Mesenteric fat pad (tissue), 1 donor: ENCODE measurements around the gene EYA4. TPM values are rescaled to one million over a fixed set of nuclear protein-coding genes. Genes with fewer than 3 reads are reported as not detected.
"Not testable (repeated sequence)": the region's sequence is repeated elsewhere in the genome, so short reads cannot be mapped to it uniquely, and the experiment has no call there.

ENCODE experiments used
- DNase-seq: peaks from one replicate; pipeline ENCODE4 v3.0.0-alpha.2; 2020; ENCODE audit warnings: low spot score
- total RNA-seq: library from RNA; stranded (reverse); fragmentation: NEBNext Ultra II Directional; extraction: Animal tissue kit (Norgen Biotek cat#: 25700); gene quantifications from one replicate; pipeline ENCODE4 v1.2.1, GENCODE V29; 2021
- donor health status: DM: yes; HTN: yes; CAD: no.

EYA4 gene
- total RNA-seq, 1 donor from 2014 or later: 1.0 TPM

DNA sequence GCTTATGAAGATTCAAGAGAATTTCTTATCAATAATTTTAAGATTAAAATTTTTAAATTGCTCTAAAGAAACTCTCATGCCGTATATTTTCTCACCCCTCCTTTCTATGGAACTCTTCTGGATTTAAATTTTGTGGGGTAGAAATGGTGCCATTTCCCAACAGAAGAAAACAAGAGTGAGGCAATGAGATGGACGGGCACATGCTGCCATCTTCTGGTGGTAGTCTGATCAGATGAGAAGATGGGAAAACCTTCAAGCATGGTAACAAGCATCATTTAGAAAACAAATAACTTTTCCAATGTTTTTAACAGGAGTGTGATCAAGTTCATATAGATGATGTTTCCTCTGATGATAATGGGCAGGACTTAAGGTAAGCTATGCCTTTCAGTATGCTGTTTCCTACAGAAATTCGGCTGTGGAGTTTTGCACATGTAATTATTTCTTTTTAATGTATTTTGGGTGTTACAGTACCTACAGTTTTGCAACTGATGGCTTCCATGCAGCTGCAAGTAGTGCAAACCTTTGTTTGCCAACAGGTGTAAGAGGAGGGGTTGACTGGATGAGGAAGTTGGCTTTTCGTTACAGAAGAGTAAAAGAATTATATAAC is 271.4 kb downstream of the EYA4 start:
- no peak for DNase-seq

DNA sequence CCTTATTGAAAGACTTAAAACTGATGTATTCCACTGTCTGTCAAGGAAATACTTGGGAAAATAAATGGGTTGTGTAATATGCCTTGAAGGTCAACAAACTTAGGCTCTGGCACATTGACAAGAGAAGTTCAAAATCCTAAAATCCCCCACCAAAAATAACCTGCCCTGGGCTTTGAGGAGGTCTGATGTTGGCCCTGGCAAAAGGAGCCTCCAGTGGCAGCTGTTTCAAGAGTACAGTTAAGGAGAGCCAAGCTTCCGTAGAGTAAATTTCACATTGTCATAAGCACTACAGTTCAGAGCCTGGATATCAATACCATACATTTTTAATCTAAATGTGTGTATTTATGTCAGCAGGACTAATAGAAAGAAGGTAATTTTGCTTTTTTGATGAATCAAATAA is 282.7 kb downstream of the EYA4 start:
- DNase-seq: no peak

DNA sequence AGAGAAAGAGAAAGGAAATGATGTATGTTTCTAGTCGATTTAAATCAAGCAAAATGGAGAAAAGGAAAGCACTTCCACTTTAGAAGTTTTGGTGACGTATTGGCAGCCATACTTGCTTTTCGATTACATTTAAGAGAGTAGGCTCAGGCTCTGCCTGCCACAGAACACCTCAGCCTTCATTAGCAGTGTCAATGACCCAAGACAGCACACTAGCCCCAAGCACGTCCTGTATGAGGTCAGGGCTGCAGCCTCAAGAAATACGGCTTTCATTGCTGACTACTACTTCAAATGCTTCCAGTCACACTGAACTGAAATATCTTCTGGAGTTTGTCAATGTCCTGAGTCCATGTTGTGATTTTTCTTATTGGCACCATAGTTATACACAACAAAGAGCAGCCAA is 285.3 kb downstream of the EYA4 start:
- DNase-seq: no peak

DNA sequence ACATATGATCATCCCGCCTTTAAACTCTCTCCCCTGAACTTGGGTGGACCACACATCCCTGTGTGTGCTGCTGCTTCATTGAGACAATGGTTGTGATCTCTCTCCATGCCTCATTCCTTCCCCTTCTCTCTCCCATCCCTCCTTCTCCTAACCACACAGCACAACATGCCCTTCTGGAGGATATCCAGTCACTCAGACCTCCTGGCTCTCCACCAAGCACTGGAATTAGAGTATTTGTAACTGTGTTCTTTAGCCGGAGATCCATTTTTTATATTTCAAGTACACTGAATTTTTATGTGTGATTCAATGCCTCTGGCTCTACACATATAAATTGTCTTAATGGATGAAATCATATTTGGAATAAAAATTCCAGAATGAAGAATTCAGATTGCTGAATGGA is 287.4 kb downstream of the EYA4 start:
- DNase-seq: no peak

DNA sequence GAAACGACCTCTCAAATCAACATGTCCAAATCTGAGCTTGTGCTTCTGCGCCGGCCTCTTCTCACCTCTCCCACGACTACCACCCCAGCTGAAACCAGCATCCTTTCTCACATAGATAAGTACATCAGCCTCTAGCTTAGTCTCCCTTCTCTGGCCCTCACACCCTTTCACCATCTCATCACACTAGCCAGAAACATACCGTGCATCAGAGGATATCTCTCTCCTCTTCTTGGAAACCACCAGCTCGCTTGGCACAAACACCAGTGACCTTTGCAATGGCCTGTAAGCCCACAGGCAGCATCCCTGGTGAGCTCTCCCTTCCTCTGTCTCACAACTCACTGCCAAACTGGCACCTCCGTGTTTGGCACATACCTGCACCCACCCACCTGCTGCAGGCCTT is 291.8 kb downstream of the EYA4 start:
- DNase-seq: no peak

DNA sequence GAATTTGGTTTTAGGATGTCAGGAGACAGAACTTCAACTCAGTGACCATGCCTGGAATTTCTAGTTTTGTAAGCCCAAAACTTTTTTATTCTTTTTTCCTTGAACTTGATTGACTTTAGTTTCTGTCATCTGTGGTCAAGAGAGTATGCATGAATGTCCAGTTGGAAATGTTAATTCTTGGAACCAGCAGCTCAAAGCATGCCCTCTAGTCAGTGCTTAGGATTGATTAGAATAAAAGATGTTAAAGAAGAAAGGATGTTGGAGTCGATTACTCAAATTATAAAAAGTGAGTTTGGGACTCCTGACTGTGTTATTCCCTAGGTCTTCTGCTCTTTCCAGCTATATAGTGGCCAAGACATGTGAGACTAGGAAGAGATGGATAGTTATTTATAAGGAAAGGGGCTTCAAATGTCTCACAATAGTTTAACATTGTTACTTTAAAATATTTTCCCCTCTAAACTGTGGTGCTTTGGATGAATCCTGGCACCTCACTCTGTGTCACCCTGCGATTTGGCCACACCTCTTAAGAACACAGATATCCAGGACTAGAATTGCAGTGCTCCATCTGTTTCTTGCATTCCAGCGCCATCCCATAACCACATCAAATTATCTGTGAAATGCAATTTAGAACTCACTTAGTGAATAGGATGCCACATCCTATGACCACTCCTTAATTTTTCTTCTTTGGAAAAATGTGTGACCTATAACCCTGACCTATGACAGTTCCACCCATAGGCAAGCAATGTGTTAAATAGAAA is 298.5 kb downstream of the EYA4 start:
- no peak for DNase-seq

DNA sequence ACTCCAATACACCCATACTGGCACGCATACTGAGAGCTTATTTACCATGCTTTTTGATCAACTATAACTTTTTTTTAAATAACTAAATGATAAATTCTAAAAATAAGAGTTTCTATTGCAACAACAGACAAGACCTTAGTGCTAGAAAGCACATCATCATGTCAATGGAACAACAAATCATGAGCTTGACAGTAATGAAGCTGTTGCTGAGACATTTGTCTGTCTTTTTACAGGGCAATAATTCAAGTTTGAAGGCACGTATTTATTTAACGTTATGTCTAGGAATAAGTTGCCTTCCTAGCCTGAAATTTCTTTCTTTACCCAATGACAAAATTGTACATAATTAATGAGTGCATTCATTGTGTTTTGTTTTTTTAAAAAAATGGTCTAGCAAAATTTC is 299.2 kb downstream of the EYA4 start:
- no peak for DNase-seq

DNA sequence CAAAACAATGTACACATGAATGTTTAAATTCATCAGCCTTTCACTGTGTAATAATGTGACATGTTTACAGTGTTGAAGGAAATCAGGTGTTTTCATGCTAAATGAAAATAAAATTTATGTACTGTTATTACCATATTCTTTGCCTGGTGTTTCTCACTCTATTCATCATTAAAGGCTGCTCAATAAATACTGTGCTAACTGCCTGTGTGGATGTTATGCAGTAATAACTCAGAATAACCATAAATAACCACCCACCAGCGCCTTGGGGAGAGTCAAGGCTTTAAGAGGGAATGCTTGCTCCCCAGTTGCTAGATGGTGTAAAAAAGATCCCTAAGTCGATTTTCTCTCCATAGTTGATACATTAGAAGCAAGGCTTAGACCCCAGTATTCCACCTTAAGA is 299.9 kb downstream of the EYA4 start:
- no peak for DNase-seq

DNA sequence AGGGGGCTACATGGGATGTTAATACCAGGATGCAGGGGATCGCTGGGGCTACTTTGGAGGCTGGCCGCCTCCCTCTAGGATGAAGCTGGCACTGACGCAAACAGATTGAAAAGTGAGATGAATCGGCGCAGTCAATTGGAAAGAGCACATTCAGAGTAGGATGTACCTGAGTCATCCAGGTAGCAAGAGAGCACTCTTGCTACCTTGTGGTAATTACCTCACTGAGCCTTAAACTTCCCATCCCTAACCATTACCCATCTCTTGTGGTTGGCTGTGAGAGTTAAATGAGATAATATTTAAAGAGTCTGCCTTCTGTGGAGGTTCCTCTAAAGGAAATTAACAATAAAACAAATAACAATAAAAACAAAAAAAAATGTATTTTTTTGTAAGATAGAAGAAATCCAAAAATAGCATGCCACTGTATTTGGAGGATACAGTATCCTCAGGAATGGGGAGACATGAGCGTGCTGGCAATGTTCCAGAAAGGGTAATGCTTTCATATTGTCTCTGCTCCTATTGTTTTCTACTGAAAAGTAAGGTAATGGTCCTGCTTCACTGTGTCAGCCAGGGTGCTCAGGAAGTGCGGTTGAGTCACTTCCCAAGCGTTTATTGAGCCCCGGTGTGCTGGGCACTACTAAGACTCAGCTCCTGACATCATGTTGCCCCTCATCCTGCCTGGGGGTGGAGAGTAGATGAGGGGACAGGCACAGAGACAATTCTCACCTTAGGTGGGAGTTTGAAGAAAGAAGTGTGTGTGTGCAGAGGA is 301.1 kb downstream of the EYA4 start:
- no peak for DNase-seq

DNA sequence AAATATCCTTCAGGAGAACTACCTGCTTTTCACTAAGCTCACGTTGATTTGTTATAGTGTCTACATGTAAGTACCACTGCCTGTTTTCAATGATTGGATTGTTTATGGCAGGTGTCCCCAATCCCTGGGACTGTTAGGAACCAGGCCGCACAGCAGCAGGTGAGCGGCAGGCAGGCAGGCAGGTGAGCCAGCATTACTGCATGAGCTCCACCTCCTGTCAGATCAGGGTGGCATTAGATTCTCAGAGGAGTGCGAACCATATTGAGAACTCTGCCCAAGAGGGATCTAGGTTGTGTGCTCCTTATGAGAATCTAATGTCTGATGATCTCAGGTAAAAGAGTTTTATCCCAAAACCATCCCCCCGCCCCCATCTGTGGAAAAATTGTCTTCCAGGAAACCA is 303.3 kb downstream of the EYA4 start:
- no peak for DNase-seq

DNA sequence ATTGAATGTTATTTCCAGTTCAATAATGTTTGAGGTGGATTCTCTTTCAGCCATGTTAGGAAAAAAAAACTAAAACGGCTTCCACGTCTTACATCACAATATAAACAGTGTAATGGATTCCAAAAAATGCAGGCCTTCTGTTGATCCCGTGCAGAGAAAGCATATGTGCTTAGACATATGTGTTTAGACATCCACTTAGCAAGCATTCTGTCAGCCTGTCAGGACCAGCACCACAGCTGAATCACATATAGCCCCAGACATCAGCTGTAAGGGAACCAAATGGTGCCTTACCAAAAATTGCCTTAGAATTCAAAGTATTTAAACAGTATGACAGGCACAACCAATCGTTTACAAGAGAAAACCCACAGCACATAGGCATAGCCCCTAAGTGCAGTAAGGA is 304.9 kb downstream of the EYA4 start:
- DNase-seq: no peak

DNA sequence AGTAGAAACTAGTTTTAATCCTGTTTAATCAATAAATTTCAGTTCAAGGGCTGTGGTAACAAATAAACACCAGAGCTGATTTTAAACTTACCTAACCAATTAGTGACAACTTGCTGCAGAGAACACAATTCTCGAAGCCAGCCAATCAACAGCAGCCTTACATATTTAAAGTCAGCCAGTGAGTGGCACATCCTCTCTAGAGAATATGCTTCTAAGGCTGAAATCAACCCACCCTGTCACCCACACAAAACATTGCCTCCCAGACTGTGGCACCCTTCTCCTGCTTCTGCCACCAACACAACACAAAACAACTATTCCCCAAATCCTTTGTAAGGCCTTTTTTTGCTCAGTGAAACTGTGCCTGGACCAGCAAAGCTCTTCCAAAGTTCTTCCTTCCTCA is 306.0 kb downstream of the EYA4 start:
- DNase-seq: no peak

DNA sequence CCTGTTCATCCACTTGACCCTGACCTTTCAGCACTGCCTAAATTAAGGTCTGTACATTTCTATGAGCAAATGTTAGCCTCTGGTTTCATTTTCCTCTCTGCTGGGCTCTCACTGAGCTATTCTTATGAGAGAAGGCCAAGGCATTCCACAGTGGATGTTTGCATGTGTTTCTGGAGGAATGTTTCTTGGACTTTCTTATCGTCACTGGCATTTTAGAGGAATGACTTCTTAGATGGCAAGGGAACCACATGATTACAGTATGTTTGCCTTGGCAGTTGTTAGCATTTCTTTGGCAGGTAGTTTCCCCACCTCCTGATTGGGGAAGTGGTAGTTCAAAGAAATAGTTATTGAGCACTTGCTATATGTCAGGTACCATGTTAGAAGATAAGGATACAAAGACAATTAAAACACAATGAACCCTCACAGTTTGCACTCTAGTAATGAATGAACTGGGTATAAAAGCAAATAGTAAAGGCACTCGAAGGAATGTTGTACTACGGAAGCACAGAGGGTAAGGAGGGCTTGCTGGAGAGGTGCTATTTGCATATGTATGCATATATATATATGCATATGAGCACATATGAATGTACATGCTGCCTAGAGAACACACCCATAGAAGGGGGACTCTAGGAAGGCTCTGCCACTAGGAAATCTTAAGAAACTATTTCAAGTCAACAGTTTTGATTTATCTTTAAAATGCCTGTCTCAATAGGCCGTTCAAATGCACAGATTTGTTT is 307.4 kb downstream of the EYA4 start:
- no peak for DNase-seq

DNA sequence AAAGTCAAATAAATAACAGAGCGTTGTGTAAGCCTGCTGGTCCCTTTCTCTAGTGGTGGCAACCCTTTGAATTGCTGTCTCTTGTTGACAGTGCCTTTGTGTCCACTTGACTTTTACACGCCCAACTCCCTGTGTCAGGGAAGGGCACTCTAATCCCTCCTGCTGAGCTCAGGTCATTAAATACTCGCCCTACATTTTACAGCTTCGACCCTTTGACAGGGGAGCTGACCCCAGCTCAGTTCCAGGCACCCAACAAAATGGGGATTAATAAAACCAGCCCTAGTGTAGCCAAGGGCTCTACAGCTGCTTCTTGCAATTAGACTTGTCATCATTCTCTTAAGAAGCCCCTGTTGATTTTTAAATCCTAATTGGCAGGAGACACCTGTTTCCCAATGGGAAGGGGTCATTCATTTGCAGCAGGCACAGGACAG is 308.2 kb downstream of the EYA4 start:
- DNase-seq: no peak

DNA sequence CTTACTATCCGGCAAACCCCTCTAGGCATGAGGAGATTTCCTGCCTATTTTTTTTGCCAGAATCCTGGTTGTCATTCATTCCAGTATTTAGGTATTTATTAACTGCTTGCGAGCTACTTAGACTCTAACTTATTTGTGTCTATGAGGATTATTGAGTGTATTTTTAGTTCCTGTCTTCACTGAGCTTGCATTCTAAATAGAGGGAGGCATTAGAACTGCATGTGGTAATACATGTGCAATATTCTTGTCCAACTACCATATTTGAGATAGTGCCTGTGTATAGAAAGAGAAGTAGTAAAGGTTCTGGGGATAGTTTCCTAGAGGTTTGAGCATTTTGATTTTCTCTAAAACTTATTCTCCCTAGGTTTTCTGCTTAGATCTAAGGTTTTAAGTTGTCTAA is 308.9 kb downstream of the EYA4 start:
- DNase-seq: no peak

DNA sequence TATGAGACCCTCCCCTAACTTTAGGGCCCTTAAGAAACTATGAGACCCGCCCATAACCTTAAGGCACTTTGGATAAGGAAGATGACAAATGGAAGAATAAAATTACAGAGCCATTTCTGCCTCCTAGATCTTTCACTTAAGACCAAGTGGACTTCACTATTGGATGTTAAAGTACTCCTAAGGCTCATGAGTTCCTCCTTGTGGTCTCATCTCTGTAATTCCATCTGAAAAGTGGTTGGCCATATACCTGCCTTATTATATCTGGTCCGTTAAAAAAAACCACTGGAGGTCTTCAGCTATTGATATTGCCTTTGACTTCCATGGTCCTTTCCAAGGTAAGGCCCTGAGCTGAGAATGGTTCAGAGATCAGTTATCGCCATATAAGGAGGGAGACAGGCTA is 310.3 kb downstream of the EYA4 start:
- no peak for DNase-seq

DNA sequence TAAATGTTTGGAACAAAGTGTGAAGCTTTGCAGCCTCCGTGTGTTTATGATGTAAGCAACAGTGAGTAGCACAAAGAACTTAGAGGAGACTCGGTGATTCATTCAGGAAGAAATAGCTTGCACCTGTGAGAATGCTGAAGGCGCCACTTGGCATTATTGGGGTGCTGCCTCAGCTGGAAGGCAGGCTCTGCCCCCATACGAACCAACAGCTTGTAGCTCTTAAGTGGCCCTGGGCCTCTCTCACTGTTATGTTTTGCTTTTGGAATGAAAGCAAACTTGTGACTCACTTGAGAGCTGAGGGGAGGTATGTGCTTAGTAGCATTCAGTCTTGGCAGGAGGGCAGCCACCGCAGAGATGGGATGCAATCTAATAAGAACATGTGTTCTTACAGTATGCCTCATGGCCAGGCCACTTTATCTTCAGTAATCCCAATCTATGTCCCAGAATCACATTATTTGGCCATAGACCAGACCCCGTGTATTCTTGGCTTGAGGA is 310.7 kb downstream of the EYA4 start:
- no peak for DNase-seq

DNA sequence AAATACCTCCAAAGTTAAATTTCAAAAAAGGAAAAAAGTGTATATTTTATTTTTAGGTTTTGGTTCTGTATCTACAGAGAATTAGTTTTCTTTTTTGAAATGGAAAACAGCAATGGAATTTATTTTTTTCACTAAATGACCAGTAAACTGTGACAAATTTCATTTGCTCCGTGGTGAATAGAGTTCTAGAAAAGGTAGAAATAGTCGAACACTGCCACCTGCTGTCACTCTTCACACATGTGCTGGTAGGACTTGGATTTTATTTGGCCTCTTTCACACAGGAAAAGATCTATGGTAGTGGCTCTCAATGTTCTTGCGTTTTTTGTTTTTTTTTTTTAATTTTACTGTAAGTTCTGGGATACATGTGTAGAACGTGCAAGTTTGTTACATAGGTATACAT is 312.5 kb downstream of the EYA4 start:
- no peak for DNase-seq

DNA sequence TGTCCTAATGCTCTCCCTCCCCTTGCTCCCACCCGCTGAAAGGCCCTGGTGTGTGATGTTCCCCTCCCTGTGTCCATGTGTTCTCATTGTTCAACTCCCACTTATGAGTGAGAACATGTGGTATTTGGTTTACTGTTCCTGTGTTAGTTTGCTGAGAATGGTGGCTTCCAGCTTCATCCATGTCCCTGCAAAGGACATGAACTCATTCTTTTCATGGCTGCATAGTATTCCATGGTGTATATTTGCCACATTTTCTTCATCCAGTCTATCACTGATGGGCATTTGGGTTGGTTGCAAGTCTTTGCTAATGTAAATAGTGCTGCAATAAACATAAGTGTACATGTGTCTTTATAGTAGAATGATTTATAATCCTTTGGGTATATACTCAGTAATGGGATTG is 313.0 kb downstream of the EYA4 start:
- DNase-seq: not testable (repeated sequence)

DNA sequence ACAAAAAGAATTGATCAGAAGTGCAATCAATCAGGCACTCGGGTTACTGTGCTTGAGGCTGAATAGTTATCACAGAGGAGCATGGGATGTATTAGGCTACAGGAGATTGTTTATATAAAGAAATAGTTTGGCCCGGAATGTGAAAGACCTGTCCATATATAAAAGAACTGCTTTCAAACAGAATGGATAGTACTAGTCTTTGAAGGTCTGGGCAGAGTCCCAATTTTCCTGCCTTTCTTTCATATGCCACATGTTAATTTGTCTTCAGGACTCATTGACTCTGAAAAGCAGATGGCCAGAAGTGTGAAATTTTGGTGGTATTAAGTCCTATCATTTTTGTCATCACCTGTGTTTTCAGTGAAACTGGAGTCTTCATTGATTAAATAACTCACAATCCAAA is 314.5 kb downstream of the EYA4 start:
- DNase-seq: no peak

DNA sequence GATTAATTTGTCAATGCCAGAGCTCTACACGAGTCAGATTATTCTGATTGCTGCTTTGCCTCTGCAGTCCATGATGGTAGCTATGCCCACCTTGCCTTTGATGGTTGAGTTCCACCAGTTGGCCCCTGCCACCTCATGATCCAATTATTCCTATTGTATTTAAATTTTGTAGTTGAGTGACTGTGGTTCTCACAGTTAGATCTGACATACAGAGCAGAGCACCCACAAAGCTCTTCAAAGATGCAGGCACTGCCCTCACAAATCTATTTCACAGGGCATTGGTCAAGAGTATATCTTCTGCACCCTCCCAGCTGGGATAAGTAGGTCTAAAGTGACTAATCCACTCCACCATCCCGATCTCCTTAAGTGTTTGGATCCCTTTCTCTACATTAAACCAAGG is 318.8 kb downstream of the EYA4 start:
- no peak for DNase-seq

DNA sequence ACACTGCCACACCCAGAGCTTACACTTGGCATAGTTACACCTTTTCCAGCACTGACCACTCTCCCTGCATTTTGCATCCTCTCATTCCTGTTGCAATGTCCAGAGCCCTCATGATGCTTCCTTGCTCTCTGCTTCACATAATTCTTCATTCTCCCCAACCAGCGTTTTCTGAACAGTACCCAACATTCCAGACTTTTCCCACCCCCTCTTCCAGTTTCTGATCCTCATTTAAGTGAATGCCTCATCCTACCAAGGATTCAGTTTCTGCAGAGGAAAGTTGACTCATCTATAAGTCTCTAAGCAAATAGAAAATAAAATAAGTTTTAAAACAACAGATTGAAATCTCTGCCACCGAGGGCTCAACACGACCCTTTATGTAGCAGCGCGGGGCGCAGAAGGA is 326.5 kb downstream of the EYA4 start:
- DNase-seq: no peak
